Ascending aorta (tissue), 2 donors: ENCODE data around the gene LAMP1. TPM values are rescaled to one million over a fixed set of nuclear protein-coding genes. Genes with fewer than 3 reads are reported as not detected.

Experiments used
- DNase-seq, 2 donors: peaks; one replicate each; pipeline ENCODE4 v3.0.0-alpha.2; 2019; ENCODE audit warnings: low spot score in 2 of 2
- H3K27ac ChIP-seq, 2 donors: fragments of 200-600 bp; sonication (generic); one replicate each; pipeline ENCODE4 v1.5.1; 2016 to 2017; ENCODE audit warnings: mild to moderate bottlenecking in 1 of 2
- H3K27me3 ChIP-seq: fragments of 200-600 bp; sonication (generic); one replicate; pipeline ENCODE4 v1.5.1; 2017
- H3K36me3 ChIP-seq, 2 donors: fragments of 200-600 bp; sonication (generic); one replicate each; pipeline ENCODE4 v1.5.1; 2016
- H3K4me1 ChIP-seq, 2 donors: fragments of 200-600 bp; sonication (generic); one replicate each; pipeline ENCODE4 v1.5.1; 2016 to 2017; ENCODE audit warnings: mild to moderate bottlenecking in 1 of 2
- H3K4me3 ChIP-seq, 2 donors: fragments of 200-600 bp; sonication (generic); one replicate each; pipeline ENCODE4 v1.5.1; 2016 to 2017; ENCODE audit warnings: mild to moderate bottlenecking in 1 of 2
- H3K9me3 ChIP-seq, 2 donors: fragments of 200-600 bp; sonication (generic); one replicate each; pipeline ENCODE4 v1.5.1; 2016
- intact Hi-C: fragments of 100-400 bp; cut with DNase I; formaldehyde crosslinking; loops from one replicate; pipeline ENCODE4 v1.15.1; 2023
- total RNA-seq: library from RNA; depleted of rRNA; stranded (reverse); fragments of >200 nt; gene quantifications from one replicate; pipeline ENCODE4 v1.1.0, GENCODE V29; 2016
- TF ChIP-seq, protein P1 (sequence below), 3 experiments: fragments of 200-600 bp in 2 of 3; fragments of 450-650 bp in 1 of 3; sonication (generic) in 2 of 3; IDR thresholded peaks; one replicate each; pipeline ENCODE4 v1.5.1; 2016 to 2019; ENCODE audit warnings: antibody characterized with exemption in 3 of 3, mild to moderate bottlenecking in 1 of 3, moderate library complexity in 1 of 3

Gene LAMP1
- total RNA-seq, 1 donor from 2014 or later, result 126 TPM

DNA sequence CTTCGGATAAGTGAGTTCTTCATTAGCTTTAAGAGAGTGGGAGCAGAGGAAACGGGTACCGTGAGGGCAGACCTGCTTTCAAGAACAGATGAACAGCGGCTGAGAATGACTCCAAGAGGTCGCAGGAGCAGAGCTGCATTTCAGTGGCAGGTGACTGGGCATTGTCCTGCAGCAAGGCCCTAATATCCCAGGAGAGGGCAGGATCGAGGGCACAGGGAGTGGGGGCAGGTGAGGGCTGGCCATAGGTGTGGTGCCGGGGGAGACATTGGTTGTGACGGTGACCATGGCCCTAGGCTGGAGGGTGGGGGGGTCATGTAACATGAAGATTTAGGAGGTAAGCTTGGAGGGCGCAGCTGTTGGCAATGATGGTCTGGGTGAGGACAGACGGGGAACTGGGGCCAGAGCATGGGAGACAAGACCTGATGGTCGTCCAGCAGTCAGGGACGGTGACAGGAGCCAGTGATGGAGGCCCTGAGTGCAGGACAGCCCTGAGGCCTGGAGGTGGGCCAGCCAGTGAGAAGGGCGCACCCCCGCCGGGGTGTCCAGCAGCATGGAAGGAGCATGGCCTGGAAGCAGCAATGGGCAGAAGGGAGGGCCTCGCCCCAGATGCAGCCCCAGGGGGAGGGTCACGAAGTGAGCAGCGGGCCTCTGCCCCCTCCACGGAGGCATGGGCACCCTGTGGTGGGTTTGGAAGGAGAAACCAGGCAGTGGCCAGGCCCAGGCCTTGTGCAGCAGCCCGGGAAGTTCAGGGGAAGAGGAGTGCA, 29.2 kb upstream of the LAMP1 start:
- H3K27ac ChIP-seq, result no peak overlapping the region
- DNase-seq, result no peak
- TF ChIP-seq, protein P1, sequence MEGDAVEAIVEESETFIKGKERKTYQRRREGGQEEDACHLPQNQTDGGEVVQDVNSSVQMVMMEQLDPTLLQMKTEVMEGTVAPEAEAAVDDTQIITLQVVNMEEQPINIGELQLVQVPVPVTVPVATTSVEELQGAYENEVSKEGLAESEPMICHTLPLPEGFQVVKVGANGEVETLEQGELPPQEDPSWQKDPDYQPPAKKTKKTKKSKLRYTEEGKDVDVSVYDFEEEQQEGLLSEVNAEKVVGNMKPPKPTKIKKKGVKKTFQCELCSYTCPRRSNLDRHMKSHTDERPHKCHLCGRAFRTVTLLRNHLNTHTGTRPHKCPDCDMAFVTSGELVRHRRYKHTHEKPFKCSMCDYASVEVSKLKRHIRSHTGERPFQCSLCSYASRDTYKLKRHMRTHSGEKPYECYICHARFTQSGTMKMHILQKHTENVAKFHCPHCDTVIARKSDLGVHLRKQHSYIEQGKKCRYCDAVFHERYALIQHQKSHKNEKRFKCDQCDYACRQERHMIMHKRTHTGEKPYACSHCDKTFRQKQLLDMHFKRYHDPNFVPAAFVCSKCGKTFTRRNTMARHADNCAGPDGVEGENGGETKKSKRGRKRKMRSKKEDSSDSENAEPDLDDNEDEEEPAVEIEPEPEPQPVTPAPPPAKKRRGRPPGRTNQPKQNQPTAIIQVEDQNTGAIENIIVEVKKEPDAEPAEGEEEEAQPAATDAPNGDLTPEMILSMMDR (IDR thresholded peaks at IDR 0.05), result no peak
- no peaks in the 10 kb centered on the region for H3K4me1 ChIP-seq
- H3K4me3 ChIP-seq, result no peak overlapping the region
- intact Hi-C loops, result no loop called here
- H3K36me3 ChIP-seq, result peaks cover 2 to 13% of the 10 kb centered on the region in 2 donors
- H3K27me3 ChIP-seq, result no peaks in the 10 kb centered on the region
- no peaks in the 10 kb centered on the region for H3K9me3 ChIP-seq

DNA sequence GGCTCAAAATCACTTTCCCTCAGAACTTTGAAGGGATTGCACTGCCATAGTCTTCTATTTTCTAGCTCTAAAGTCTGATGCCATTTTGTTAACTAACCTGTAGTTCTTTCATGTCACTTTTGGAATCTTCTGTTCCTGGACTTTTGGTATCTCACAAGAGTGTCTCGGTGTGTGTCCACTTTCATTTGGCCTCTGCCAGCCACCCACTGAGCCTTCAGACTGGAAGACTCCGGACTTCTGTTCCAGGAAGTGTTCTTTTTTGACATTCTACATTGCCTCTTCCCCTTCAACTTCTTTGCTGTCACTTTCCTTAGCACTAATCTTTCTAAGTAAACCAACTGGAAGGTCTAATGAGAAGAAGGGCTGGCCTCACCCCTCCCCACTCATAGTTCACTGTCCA, 25.0 kb upstream of the LAMP1 start:
- Histone ChIP-seq H3K9me3 (no peaks in the 10 kb centered on the region), H3K4me3 (no peak overlapping the region), H3K4me1 (no peaks in the 10 kb centered on the region), H3K27me3 (no peaks in the 10 kb centered on the region), H3K36me3 (no peaks in the 10 kb centered on the region), H3K27ac (peak overlapping the region in 1 of 2 donors; percentile 13)
- intact Hi-C loops, result no loop called here
- DNase-seq, result no peak
- TF ChIP-seq, protein P1 (IDR thresholded peaks at IDR 0.05), result no peak

- intact Hi-C loops, result no loop called here
- Histone ChIP-seq H3K36me3 (no peaks in the 10 kb centered on the region), H3K4me3 (no peak overlapping the region), H3K9me3 (no peaks in the 10 kb centered on the region), H3K4me1 (no peaks in the 10 kb centered on the region), H3K27ac (no peak overlapping the region), H3K27me3 (no peaks in the 10 kb centered on the region)
- no peak for DNase-seq
- TF ChIP-seq, protein P1 (IDR thresholded peaks at IDR 0.05), result no peak
Measured at GRCh38 chr13:113272701-113273181, 24.3 kb upstream of the LAMP1 start.

DNA sequence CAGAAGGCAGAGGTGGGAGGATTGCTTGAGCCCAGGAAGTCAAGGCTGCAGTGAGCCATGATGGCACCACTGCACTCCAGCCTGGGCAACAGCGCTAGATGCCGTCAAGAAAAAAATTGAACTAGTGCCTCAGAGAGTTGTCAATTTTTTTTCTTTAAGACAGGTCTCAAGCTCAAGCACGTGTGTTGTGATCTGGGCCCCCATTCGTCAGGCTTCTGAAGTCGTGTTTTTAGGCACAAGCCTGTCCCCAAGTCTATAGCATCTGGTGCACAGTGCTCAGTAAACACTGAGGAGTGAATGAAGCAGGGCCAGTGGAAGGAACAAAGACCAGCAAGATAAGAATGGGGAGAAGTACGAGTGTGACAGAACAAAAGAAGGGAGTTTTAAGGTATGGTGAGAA, 23.7 kb upstream of the LAMP1 start:
- intact Hi-C loops, result no loop called here
- Histone ChIP-seq H3K4me3 (no peak overlapping the region), H3K4me1 (no peaks in the 10 kb centered on the region), H3K27me3 (no peaks in the 10 kb centered on the region), H3K27ac (no peak overlapping the region), H3K36me3 (no peaks in the 10 kb centered on the region), H3K9me3 (no peaks in the 10 kb centered on the region)
- no peak for DNase-seq
- TF ChIP-seq, protein P1 (IDR thresholded peaks at IDR 0.05), result no peak

GRCh38 chr13:113273851-113274590, 23.0 kb upstream of the LAMP1 start:
- H3K9me3 ChIP-seq, result no peaks in the 10 kb centered on the region
- no peak overlapping the region for H3K4me3 ChIP-seq
- no peaks in the 10 kb centered on the region for H3K36me3 ChIP-seq
- no peak for DNase-seq
- TF ChIP-seq, protein P1 (IDR thresholded peaks at IDR 0.05), result no peak
- no peaks in the 10 kb centered on the region for H3K4me1 ChIP-seq
- intact Hi-C loops, result no loop called here
- no peaks in the 10 kb centered on the region for H3K27me3 ChIP-seq
- H3K27ac ChIP-seq, result no peak overlapping the region
